Suprapubic skin (tissue), 4 donors: ENCODE data around the gene MICB. TPM values are rescaled to one million over a fixed set of nuclear protein-coding genes. Genes with fewer than 3 reads are reported as not detected.
"Not testable (repeated sequence)": the region's sequence is repeated elsewhere in the genome, so short reads cannot be mapped to it uniquely, and the experiment has no call there.

Experiments used
- DNase-seq, 2 donors: peaks; one replicate each; pipeline ENCODE4 v3.0.0-alpha.2; 2019; ENCODE audit warnings: low spot score in 2 of 2
- H3K27ac ChIP-seq: fragments of 200-600 bp; sonication (generic); one replicate; pipeline ENCODE4 v1.5.1; 2019
- H3K27me3 ChIP-seq: fragments of 200-600 bp; sonication (generic); one replicate; pipeline ENCODE4 v1.5.1; 2019
- H3K36me3 ChIP-seq: fragments of 200-600 bp; sonication (generic); one replicate; pipeline ENCODE4 v1.5.1; 2019
- H3K4me1 ChIP-seq: fragments of 200-600 bp; sonication (generic); one replicate; pipeline ENCODE4 v1.5.1; 2019
- H3K4me3 ChIP-seq: fragments of 200-600 bp; sonication (generic); one replicate; pipeline ENCODE4 v1.5.1; 2019; ENCODE audit warnings: mild to moderate bottlenecking
- H3K9me3 ChIP-seq: fragments of 200-600 bp; sonication (generic); one replicate; pipeline ENCODE4 v1.5.1; 2019
- CTCF ChIP-seq, 2 donors: fragments of 200-600 bp in 1 of 2; fragments of 450-650 bp in 1 of 2; sonication (generic) in 1 of 2; IDR thresholded peaks; one replicate each; pipeline ENCODE4 v1.5.1; 2016 to 2019; ENCODE audit warnings: antibody characterized with exemption in 2 of 2, mild to moderate bottlenecking in 1 of 2, moderate library complexity in 1 of 2
- EP300 ChIP-seq: sonication (generic); formaldehyde crosslinking; IDR thresholded peaks from one replicate; pipeline ENCODE4 v1.6.1; 2017; ENCODE audit warnings: antibody characterized with exemption
- POLR2A ChIP-seq, 2 donors: fragments of 450-650 bp; IDR thresholded peaks; one replicate each; pipeline ENCODE4 v1.6.1; 2017; ENCODE audit warnings: antibody characterized with exemption in 2 of 2, mild to moderate bottlenecking in 2 of 2, moderate library complexity in 2 of 2
- POLR2AphosphoS5 ChIP-seq, 3 donors: sonication (generic); formaldehyde crosslinking; IDR thresholded peaks; one replicate each; pipeline ENCODE4 v1.6.1; 2017; ENCODE audit warnings: antibody characterized with exemption in 3 of 3
- WGBS: methylation state at CpG from one replicate; pipeline ENCODE4 v1.1.5; 2018; 5-methylcytosine and 5-hydroxymethylcytosine counted together
- total RNA-seq, 4 donors: library from RNA; depleted of rRNA; stranded (reverse); fragments of >200 nt; gene quantifications; one replicate each; pipeline ENCODE4 v1.1.0, GENCODE V29; 2016

MICB gene
- 1 to 10 TPM in 3 of 4 donors, under 1 TPM in 1; 0.26 to 2.4 (median 2.1) TPM for total RNA-seq

- peak; percentile 85 to 88 for DNase-seq
- under 1% methylated on average over 49 of the region's 64 CpGs for WGBS
- H3K36me3 ChIP-seq = no peaks in the 10 kb centered on the region
- H3K4me3 ChIP-seq = peak within 1 kb of the TSS; percentile 68
- peaks cover 32% of the 10 kb centered on the region for H3K4me1 ChIP-seq
- no peaks in the 10 kb centered on the region for H3K9me3 ChIP-seq
- H3K27ac ChIP-seq = peak within 1 kb of the TSS; percentile 18
- no peak for TF ChIP-seq POLR2A (IDR thresholded peaks at IDR 0.05)
- no peak for TF ChIP-seq CTCF (IDR thresholded peaks at IDR 0.05)
- TF ChIP-seq EP300 = no peak
- TF ChIP-seq POLR2AphosphoS5 (IDR thresholded peaks at IDR 0.05) = no peak
- H3K27me3 ChIP-seq = peaks cover 10% of the 10 kb centered on the region
Observed at GRCh38 chr6:31497531-31498476, at the start of gene MICB. Gene MICB, plus strand, starts transcription at chr6:31498145. Its CDS starts 49 bp downstream, at chr6:31498194.

GRCh38 chr6:31450751-31451150, 47.2 kb upstream of the MICB start:
- H3K36me3 ChIP-seq = no peaks in the 10 kb centered on the region
- TF ChIP-seq POLR2A (IDR thresholded peaks at IDR 0.05) (no peak), CTCF (IDR thresholded peaks at IDR 0.05) (no peak), EP300 (no peak), POLR2AphosphoS5 (IDR thresholded peaks at IDR 0.05) (no peak)
- 80% methylated on average over 4 of the region's 4 CpGs for WGBS

GRCh38 chr6:31452859-31453258, 45.1 kb upstream of the MICB start:
- Histone ChIP-seq H3K4me3 (no peak overlapping the region), H3K36me3 (no peaks in the 10 kb centered on the region), H3K27me3 (peaks cover 4% of the 10 kb centered on the region), H3K4me1 (no peaks in the 10 kb centered on the region), H3K9me3 (no peaks in the 10 kb centered on the region), H3K27ac (no peak overlapping the region)
- no peak for DNase-seq
- no peak for TF ChIP-seq EP300
- no peak for TF ChIP-seq POLR2AphosphoS5 (IDR thresholded peaks at IDR 0.05)
- TF ChIP-seq CTCF (IDR thresholded peaks at IDR 0.05) = no peak
- TF ChIP-seq POLR2A (IDR thresholded peaks at IDR 0.05) = no peak

More at GRCh38 chr6:31450751-31451150, 47.2 kb upstream of the MICB start:
- H3K9me3 ChIP-seq = no peaks in the 10 kb centered on the region
- no peak overlapping the region for H3K27ac ChIP-seq
- DNase-seq = no peak
- H3K4me1 ChIP-seq = no peaks in the 10 kb centered on the region
- no peak overlapping the region for H3K4me3 ChIP-seq
- peaks cover 4% of the 10 kb centered on the region for H3K27me3 ChIP-seq

GRCh38 chr6:31453259-31453658, 44.7 kb upstream of the MICB start:
- TF ChIP-seq POLR2A (IDR thresholded peaks at IDR 0.05) (no peak), POLR2AphosphoS5 (IDR thresholded peaks at IDR 0.05) (no peak), CTCF (IDR thresholded peaks at IDR 0.05) (no peak)
- Histone ChIP-seq H3K4me1 (no peaks in the 10 kb centered on the region), H3K27ac (no peak overlapping the region), H3K9me3 (no peaks in the 10 kb centered on the region), H3K4me3 (no peak overlapping the region), H3K27me3 (peaks cover 4% of the 10 kb centered on the region), H3K36me3 (no peaks in the 10 kb centered on the region)
- 49% methylated on average over 2 of the region's 2 CpGs for WGBS
- no peak for DNase-seq

GRCh38 chr6:31459864-31460263, 38.1 kb upstream of the MICB start:
- H3K9me3 ChIP-seq, H3K27ac ChIP-seq, H3K36me3 ChIP-seq, H3K4me3 ChIP-seq, H3K27me3 ChIP-seq, DNase-seq: not testable (repeated sequence)
- H3K4me1 ChIP-seq = peaks cover 29% of the 10 kb centered on the region
- WGBS = 88% methylated on average over 5 of the region's 5 CpGs
